Measurements from ENCODE around the gene AFG1L. TPM values are rescaled to one million over a fixed set of nuclear protein-coding genes. Genes with fewer than 3 reads are reported as not detected.

AFG1L gene
- polyA plus RNA-seq, 12 donors = 4.0 to 11.5 (median 5.7) TPM; not detected in 1

- DNase-seq = no peak
These were observed 273.9 kb downstream of the AFG1L start for GRCh38 chr6:108568551-108569305.

GRCh38 chr6:108570517-108570916 lies 275.7 kb downstream of the AFG1L start:
- DNase-seq = no peak

GRCh38 chr6:108574457-108575141 lies 279.7 kb downstream of the AFG1L start:
- DNase-seq = no peak

Other genes with a start within 250 kb of the AFG1L start
- 10 to 100 TPM in 11 of 12 donors, not detected in 1; 19.4 to 33.0 (median 27.1) TPM for gene OSTM1, start 220.3 kb upstream of the AFG1L start, polyA plus RNA-seq (ENCODE audit: insufficient read length in 12 of 12)
- under 1 TPM in 4 of 12 donors, not detected in 8; 0.08 to 0.19 (median 0.09) TPM for gene NR2E1, start 129.0 kb upstream of the AFG1L start, polyA plus RNA-seq (ENCODE audit: insufficient read length in 12 of 12)
- 100 to 1,000 TPM; 209 to 451 (median 258) TPM for gene SNX3, start 34.0 kb upstream of the AFG1L start, polyA plus RNA-seq (ENCODE audit: insufficient read length in 12 of 12)

All from muscle of arm (tissue), 12 donors.